ENCODE results near the gene CORIN.

DNA sequence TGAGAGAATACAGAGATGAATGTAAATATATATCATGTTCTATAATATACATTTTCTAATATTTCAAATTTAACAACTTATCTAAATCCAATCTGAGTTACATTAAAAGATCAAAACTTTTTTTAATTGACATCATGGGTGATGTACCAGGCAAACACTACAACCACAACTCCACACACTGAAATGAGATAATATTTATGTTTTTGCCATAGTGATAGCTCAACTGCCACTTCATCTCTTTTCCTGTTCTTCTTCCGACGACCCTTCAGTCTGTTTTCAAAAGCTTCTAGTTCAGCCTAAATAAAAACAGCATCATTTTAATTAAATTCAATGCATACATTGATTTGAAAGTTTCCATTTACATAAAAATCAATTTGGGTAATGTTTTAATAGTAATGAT is 10.2 kb upstream of the CORIN start:
- TF ChIP-seq, protein P1, sequence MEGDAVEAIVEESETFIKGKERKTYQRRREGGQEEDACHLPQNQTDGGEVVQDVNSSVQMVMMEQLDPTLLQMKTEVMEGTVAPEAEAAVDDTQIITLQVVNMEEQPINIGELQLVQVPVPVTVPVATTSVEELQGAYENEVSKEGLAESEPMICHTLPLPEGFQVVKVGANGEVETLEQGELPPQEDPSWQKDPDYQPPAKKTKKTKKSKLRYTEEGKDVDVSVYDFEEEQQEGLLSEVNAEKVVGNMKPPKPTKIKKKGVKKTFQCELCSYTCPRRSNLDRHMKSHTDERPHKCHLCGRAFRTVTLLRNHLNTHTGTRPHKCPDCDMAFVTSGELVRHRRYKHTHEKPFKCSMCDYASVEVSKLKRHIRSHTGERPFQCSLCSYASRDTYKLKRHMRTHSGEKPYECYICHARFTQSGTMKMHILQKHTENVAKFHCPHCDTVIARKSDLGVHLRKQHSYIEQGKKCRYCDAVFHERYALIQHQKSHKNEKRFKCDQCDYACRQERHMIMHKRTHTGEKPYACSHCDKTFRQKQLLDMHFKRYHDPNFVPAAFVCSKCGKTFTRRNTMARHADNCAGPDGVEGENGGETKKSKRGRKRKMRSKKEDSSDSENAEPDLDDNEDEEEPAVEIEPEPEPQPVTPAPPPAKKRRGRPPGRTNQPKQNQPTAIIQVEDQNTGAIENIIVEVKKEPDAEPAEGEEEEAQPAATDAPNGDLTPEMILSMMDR (IDR thresholded peaks at IDR 0.05; ENCODE audit: insufficient read depth, low read length, poor library complexity, severe bottlenecking): no peak
- TF ChIP-seq EZH2phosphoT487 (conservative IDR thresholded peaks at IDR 0.05; ENCODE audit: low read length): no peak
